Measurements from ENCODE around the gene NEDD1.

The NEDD1 gene

GRCh38 chr12:96881608-96882007 lies 25.4 kb upstream of the NEDD1 start:
- no peak for TF ChIP-seq CTCF (conservative IDR thresholded peaks at IDR 0.05)
- TF ChIP-seq ZFX (IDR thresholded peaks at IDR 0.05), result no peak
- H3K27ac ChIP-seq, result no peak overlapping the region

- TF ChIP-seq ZFX (IDR thresholded peaks at IDR 0.05), result no peak
- no peak for TF ChIP-seq CTCF (conservative IDR thresholded peaks at IDR 0.05)
- H3K27ac ChIP-seq, result no peak overlapping the region
Observed at GRCh38 chr12:96882862-96883261, 24.2 kb upstream of the NEDD1 start.

- no peak for TF ChIP-seq ZFX (IDR thresholded peaks at IDR 0.05)
- no peak for TF ChIP-seq CTCF (conservative IDR thresholded peaks at IDR 0.05)
- no peak overlapping the region for H3K27ac ChIP-seq
Observed at GRCh38 chr12:96883571-96883970, 23.5 kb upstream of the NEDD1 start.

- TF ChIP-seq ZFX (IDR thresholded peaks at IDR 0.05), result no peak
- TF ChIP-seq CTCF (conservative IDR thresholded peaks at IDR 0.05), result no peak
- H3K27ac ChIP-seq, result no peak overlapping the region
Observed at GRCh38 chr12:96886998-96887677, 19.9 kb upstream of the NEDD1 start.

GRCh38 chr12:96889273-96889933 lies 17.7 kb upstream of the NEDD1 start:
- no peak overlapping the region for H3K27ac ChIP-seq
- TF ChIP-seq CTCF (conservative IDR thresholded peaks at IDR 0.05) (no peak), ZFX (IDR thresholded peaks at IDR 0.05) (no peak)

GRCh38 chr12:96890331-96890730 lies 16.7 kb upstream of the NEDD1 start:
- no peak for TF ChIP-seq ZFX (IDR thresholded peaks at IDR 0.05)
- no peak for TF ChIP-seq CTCF (conservative IDR thresholded peaks at IDR 0.05)
- H3K27ac ChIP-seq, result no peak overlapping the region

- H3K27ac ChIP-seq, result no peak overlapping the region
- TF ChIP-seq ZFX (IDR thresholded peaks at IDR 0.05), result no peak
- TF ChIP-seq CTCF (conservative IDR thresholded peaks at IDR 0.05), result no peak
Observed at GRCh38 chr12:96892104-96892503, 15.0 kb upstream of the NEDD1 start.

All from C4-2B (cell line).